Measurements from ENCODE around the gene ZNF787. TPM values are rescaled to one million over a fixed set of nuclear protein-coding genes. Genes with fewer than 3 reads are reported as not detected.

The ZNF787 gene
- total RNA-seq, 1 experiment from 2014 or later, result 54.6 TPM

GRCh38 chr19:56159622-56160271, 38.7 kb upstream of the ZNF787 start:
- no peak overlapping the region for H2AK5ac ChIP-seq (ENCODE audit: insufficient read length, low read length)
- H3K79me1 ChIP-seq (ENCODE audit: insufficient read depth, low read depth, low read length, poor library complexity, severe bottlenecking), result no peaks in the 10 kb centered on the region
- H3K14ac ChIP-seq (ENCODE audit: insufficient read depth, low read length), result no peak overlapping the region
- no peak overlapping the region for H3K9ac ChIP-seq (ENCODE audit: extremely low read depth, insufficient read length, low read length)
- no peak overlapping the region for H3K27ac ChIP-seq (ENCODE audit: insufficient read length, low read depth, low read length)
- H2BK5ac ChIP-seq (ENCODE audit: insufficient read length, low read length), result no peak overlapping the region
- H2BK120ac ChIP-seq (ENCODE audit: low read depth, low read length, poor library complexity, severe bottlenecking), result no peak overlapping the region
- WGBS (ENCODE audit: extremely low coverage, insufficient read length, low lambda C conversion rate), result no CpG with 5 or more reads among the region's 69 CpGs
- H3K9me3 ChIP-seq (ENCODE audit: control insufficient read depth, low read depth, low read length), result no peaks in the 10 kb centered on the region
- H4K8ac ChIP-seq (replicated peaks; ENCODE audit: insufficient read length, low read depth, low read length), result no peak overlapping the region
- no peaks in the 10 kb centered on the region for H3K27me3 Mint-ChIP-seq (ENCODE audit: low read depth)
- no peaks in the 10 kb centered on the region for H3K23me2 ChIP-seq (ENCODE audit: insufficient read length, low read depth, low read length, poor library complexity, severe bottlenecking)
- H3K36me3 Mint-ChIP-seq (ENCODE audit: insufficient read depth in 1 of 3, low read depth in 3 of 3), result peaks cover 21 to 25% (median 24%) of the 10 kb centered on the region in 3 experiments
- H3K4ac ChIP-seq (ENCODE audit: low read depth, low read length), result no peak overlapping the region
- no peak for DNase-seq
- H4K91ac ChIP-seq (ENCODE audit: insufficient read length, low read depth, low read length), result no peak overlapping the region
- H3K4me1 ChIP-seq (ENCODE audit: insufficient read depth, low read length), result no peaks in the 10 kb centered on the region
- no peaks in the 10 kb centered on the region for H4K20me1 ChIP-seq (ENCODE audit: control insufficient read depth, insufficient read depth, insufficient read length)
- H3K79me2 ChIP-seq (ENCODE audit: insufficient read depth, low read length), result no peaks in the 10 kb centered on the region
- no peak overlapping the region for H3K18ac ChIP-seq (ENCODE audit: insufficient read length, low read depth, low read length)
- no peak overlapping the region for H2BK12ac ChIP-seq (ENCODE audit: insufficient read length, low read depth, low read length)
- no peak overlapping the region for H3T11ph ChIP-seq (ENCODE audit: low read length)
- H3K4me2 ChIP-seq (ENCODE audit: insufficient read depth, insufficient read length, low read length), result no peak overlapping the region
- no peak overlapping the region for H2BK15ac ChIP-seq (ENCODE audit: low read depth, low read length)
- no peak overlapping the region for H3K27ac Mint-ChIP-seq
- H3K9me3 Mint-ChIP-seq, result no peaks in the 10 kb centered on the region; a peak in 1 of 5 replicates
- no peak overlapping the region for H4K5ac ChIP-seq (ENCODE audit: insufficient read length, low read depth, low read length)
- H2AFZ ChIP-seq (ENCODE audit: low read length), result no peak overlapping the region
- H3K23ac ChIP-seq (ENCODE audit: insufficient read length, low read depth, low read length), result no peak overlapping the region
- TF ChIP-seq CTCF (conservative IDR thresholded peaks at IDR 0.05), result no peak
- H2BK20ac ChIP-seq (ENCODE audit: low read depth, low read length, poor library complexity, severe bottlenecking), result no peak overlapping the region
- 0 out of 4 replicates have a peak, but pooled peaks cover 0 to 2% of the 10 kb centered on the region in 2 experiments for H3K4me1 Mint-ChIP-seq
- no peak overlapping the region for H3K56ac ChIP-seq (ENCODE audit: insufficient read length, low read depth, low read length)
- H3K4me3 Mint-ChIP-seq, result no peak overlapping the region
- H3K27me3 ChIP-seq (ENCODE audit: insufficient read depth, low read length), result no peaks in the 10 kb centered on the region
